ENCODE data around the gene SCT. TPM values are rescaled to one million over a fixed set of nuclear protein-coding genes. Genes with fewer than 3 reads are reported as not detected.

The SCT gene
- total RNA-seq, 4 donors from 2014 or later, result not detected

DNA sequence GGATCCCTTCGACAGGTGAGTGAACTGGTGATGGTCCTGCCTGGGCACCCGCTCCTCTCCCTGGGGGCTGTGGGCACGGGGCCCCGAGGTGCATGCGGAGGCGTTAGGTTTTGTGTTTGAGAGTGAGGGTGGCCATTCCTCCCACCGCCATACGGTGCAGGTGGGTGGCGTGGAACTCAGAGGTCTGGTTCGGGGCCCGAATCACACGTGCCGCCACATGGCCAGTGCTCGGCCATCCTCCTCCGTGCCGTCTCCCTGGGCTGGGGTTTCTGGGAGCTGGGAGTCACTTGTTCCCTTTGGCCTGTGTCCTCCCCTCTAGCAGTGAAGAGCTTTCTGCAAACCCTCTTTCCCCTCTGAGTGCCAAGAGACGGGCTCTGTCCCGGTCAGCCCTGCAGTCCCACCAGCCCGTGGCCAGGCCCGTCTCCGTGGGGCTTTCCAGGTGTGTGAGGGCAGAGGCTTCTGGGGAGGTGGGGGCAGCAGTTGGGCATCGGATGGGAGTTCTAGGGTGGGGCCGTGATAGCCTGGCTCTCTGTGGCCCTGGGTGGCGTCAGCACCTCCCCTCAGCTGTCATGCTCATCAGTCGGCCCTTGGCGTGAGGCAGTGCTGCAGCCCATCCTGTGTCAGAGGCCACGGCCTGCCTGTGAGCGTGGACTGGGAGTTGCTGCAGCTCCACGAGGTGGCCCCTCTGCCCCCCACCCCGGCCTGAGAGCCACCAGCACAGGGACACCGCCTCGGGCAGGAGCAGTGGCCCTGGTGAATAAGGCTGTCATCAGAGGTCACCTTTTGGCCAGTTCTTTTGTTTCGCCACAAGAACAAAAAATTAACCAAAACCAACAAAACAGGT is 21.5 kb downstream of the SCT start:
- TF ChIP-seq, protein P1, sequence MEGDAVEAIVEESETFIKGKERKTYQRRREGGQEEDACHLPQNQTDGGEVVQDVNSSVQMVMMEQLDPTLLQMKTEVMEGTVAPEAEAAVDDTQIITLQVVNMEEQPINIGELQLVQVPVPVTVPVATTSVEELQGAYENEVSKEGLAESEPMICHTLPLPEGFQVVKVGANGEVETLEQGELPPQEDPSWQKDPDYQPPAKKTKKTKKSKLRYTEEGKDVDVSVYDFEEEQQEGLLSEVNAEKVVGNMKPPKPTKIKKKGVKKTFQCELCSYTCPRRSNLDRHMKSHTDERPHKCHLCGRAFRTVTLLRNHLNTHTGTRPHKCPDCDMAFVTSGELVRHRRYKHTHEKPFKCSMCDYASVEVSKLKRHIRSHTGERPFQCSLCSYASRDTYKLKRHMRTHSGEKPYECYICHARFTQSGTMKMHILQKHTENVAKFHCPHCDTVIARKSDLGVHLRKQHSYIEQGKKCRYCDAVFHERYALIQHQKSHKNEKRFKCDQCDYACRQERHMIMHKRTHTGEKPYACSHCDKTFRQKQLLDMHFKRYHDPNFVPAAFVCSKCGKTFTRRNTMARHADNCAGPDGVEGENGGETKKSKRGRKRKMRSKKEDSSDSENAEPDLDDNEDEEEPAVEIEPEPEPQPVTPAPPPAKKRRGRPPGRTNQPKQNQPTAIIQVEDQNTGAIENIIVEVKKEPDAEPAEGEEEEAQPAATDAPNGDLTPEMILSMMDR (IDR thresholded peaks at IDR 0.05; ENCODE audit: low read depth), result no peak

DNA sequence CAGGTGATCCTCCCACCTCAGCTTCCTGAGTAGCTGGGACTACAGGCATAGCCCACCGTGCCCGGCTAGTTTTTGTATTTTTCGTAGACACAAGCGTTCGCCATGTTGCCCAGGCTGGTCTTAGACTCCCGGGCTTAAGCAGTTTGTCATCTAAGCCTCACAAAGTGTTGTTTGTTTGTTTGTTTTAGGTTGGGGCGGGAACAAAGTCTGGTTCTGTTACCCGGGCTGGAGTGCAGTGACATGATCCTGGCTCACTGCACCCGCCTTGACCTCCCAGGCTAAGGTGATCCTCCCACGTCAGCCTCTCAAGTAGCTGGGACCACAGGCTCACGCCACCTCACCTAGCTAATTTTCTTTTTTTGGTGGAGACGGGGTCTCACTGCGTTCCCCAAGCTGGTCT is 23.8 kb downstream of the SCT start:
- TF ChIP-seq, protein P1 (IDR thresholded peaks at IDR 0.05; ENCODE audit: low read depth), result no peak

DNA sequence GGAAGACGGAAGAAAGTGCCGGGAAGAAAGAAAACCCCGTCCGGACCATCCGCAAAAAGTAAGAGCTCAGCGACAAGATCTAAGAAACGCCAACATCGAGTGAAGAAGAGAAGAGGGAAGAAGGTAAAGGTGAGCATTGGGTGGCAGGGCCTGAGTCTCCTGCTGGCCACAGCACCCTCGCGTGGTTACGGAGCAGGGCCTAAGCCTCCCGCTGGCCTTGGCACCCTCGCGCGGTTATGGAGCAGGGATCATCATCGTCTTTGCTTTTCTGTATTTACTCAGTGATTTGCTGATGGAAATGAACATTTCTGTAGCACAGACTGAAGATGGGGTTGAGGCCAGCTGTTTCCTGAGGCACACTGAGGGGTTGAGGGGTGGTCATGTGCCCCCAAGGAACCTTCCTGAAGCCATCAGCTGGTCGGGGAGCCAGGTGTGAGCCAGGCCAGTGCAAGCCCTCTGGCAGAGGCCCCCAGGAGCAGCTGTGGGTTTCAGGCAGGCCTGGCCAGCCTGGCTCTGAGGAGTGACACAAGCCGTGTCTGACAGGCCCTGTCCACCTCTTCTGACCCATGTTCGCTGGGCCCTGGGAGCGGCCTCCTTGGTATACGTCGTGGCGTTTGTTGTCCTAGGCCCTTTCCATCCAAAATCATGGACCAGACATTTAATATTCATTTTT is 25.3 kb downstream of the SCT start:
- TF ChIP-seq, protein P1 (IDR thresholded peaks at IDR 0.05; ENCODE audit: low read depth), result no peak

DNA sequence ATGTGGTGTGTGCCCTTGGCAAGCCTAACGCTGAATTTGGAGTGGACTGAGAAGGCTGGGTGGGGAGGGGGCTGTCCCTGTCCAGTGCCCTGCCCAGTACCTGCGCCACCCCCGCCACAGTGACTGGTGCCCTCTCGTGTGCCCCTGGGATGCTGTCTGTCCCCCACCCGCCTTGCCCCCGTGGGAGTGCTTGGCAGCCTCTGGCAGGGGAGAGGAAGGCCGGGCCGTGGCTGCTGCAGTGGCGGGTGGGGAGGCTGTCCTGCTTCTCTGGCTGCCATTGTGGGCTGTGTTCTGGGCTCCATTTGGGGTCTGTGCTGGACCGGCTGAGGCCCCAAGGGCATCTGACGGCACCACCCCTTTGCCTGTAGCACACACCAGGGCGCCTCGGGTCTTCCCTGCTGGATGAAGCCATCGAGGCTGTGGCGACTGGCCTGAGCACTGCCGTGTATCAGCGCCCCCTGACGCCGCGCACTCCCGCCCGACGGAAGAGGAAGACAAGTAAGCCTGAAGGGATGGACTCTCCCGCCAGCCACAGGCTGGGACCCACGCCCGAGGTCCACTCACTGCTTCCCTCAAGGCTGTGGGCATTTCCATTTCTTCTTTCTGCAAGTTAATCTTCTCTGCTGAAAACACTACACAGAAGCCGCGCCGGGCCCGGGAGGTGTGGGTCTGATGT is 28.8 kb downstream of the SCT start:
- TF ChIP-seq, protein P1 (IDR thresholded peaks at IDR 0.05; ENCODE audit: low read depth), result no peak

DNA sequence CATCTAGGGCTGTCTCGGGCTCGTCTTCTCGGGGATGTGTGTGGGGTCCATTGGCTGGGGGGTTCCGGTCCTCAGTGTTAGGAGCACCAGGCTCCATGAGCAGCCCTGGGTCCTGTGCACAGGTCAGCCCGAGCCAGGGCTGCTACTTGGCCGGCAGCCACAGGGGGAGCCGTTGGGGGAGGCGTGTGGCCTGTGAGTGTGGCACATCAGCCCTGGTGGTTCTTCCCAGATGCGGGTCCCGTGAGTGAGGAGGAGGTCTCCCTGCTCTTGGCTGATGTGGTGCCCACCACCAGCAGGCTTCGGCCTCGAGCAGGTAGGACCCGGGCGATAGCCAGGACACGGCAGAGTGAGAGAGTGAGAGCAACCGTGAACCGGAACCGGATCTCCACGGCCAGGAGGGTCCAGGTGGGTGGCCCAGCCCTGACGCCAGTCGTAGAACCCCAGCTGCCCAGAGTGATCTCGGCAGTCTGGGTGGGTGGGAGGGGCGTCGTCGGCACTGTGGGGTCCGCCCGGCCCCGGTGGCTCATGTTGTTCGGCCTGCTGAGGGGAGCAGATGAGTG is 29.7 kb downstream of the SCT start:
- TF ChIP-seq, protein P1 (IDR thresholded peaks at IDR 0.05; ENCODE audit: low read depth), result no peak

DNA sequence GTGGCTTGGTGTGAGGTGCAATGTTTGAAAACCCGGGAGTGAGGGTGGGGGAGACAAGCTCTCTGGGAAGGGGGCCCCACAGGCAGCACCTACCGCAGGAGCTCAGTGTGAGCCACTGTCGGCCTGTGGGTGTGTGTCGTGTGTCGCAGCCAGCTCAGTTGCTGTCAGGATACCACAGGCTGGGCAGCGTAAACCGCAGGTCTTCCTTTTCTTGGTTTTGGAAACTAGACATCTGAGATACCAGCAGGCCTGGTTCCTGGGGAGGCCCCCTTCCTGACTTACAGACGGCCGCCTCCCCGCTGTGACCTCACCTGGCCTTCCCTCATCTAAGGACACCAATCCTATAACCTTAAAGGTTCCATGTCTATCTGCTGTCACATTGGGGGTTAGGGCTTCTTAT is 30.6 kb downstream of the SCT start:
- TF ChIP-seq, protein P1 (IDR thresholded peaks at IDR 0.05; ENCODE audit: low read depth), result no peak

DNA sequence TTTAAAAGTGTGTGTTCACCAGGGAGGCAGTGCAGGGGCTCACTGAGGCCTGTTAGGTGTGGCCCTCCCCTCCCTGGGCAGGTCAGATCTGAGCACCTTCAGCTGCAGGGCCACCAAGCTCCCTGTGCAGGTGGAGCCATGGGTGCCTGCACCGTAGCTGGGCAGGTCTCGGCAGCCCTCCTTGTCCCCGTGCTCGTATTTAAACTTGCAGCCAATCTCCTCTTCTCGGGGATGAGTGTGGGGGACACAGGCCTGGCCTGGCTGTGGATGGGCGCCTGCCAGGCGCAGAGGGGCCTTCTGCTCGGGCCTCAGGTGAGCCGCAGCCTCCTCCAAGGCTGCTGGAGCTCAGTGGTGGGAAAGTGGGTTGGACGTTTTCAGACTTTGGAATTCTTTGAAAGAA is 31.6 kb downstream of the SCT start:
- TF ChIP-seq, protein P1 (IDR thresholded peaks at IDR 0.05; ENCODE audit: low read depth), result no peak
